ENCODE results near the gene POLR3K.

DNA sequence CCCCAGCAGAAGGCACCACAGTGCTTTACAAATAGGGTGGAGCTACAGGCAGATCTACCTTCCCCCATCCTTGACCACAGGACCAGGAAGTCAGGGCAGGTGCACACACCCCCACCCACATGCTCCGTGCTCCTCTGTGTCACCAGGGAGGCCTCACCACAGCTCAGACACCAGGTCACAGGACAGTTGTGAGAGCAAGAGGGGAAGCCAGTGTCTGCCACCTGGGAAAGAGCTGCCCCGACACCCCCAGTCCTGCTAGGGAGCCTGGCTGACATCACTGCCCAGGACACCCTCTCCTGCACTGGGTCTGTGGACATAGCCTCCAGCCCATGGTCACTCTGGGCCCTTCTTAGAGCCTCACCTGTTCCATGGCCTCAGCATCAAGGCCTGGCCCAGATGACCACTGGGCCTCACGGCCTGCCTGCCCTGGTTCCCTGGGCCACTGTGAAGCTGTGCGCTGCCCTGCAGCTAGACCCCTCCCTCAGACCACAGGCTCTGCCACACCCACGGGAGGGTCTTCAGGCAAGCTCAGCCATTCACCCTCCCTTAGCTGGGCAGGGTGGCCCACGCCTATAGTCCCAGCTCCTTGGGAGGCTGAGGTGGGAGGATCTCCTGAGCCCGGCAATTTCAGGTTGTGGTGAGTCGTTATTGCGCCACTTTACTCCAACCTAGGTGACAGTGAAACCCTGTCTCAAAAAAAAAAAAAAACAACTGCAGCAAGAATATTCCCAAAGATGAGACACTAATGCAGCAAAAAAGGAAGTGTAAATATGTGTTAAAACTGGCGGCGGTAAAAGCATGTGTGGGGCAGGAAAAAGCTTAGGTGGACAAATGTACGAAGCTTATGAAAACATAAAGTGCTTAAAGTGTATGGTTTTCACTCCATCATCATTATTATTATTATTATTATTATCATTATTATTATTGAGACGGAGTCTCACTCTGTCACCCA is 14.2 kb downstream of the POLR3K start:
- TF ChIP-seq, protein P1, sequence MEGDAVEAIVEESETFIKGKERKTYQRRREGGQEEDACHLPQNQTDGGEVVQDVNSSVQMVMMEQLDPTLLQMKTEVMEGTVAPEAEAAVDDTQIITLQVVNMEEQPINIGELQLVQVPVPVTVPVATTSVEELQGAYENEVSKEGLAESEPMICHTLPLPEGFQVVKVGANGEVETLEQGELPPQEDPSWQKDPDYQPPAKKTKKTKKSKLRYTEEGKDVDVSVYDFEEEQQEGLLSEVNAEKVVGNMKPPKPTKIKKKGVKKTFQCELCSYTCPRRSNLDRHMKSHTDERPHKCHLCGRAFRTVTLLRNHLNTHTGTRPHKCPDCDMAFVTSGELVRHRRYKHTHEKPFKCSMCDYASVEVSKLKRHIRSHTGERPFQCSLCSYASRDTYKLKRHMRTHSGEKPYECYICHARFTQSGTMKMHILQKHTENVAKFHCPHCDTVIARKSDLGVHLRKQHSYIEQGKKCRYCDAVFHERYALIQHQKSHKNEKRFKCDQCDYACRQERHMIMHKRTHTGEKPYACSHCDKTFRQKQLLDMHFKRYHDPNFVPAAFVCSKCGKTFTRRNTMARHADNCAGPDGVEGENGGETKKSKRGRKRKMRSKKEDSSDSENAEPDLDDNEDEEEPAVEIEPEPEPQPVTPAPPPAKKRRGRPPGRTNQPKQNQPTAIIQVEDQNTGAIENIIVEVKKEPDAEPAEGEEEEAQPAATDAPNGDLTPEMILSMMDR (IDR thresholded peaks at IDR 0.05): no peak
- no peak for TF ChIP-seq POLR2A (IDR thresholded peaks at IDR 0.05)
